NT2/D1 (cell line): ENCODE data around the gene MNAT1.

Experiments used
- SUZ12 ChIP-seq: IDR thresholded peaks from 2 replicates; pipeline ENCODE4 v1.6.1; 2011; ENCODE audit not compliant: insufficient read length, insufficient read depth; ENCODE audit errors: extremely low read depth
- YY1 ChIP-seq: IDR thresholded peaks from 2 replicates; pipeline ENCODE4 v1.6.1; 2011; ENCODE audit not compliant: insufficient read length, insufficient read depth
- ZNF274 ChIP-seq: IDR thresholded peaks from 2 replicates; pipeline ENCODE4 v1.6.1; 2011; ENCODE audit warnings: mild to moderate bottlenecking, low read depth, low read length

GRCh38 chr14:60760644-60761364 lies 26.2 kb downstream of the MNAT1 start:
- no peak for TF ChIP-seq YY1
- no peak for TF ChIP-seq ZNF274
- TF ChIP-seq SUZ12 = no peak
